Frontal cortex (tissue), 4 donors: ENCODE measurements around the gene SEC22A. TPM values are rescaled to one million over a fixed set of nuclear protein-coding genes. Genes with fewer than 3 reads are reported as not detected.
A peak's percentile ranks its signal among the peaks of the same experiment; 100 is the strongest.

Experiments
- DNase-seq, 2 donors: peaks; one replicate each; pipeline ENCODE4 v3.0.0; 2012; ENCODE audit warnings: low spot score in 2 of 2
- FAIRE-seq: peaks from 2 replicates; lab custom pipeline; 2012; peaks lifted over from hg19 to GRCh38; lab: Jason Lieb, UNC
- total RNA-seq: library from RNA; depleted of rRNA; stranded (reverse); fragments of >200 nt; gene quantifications from one replicate; pipeline ENCODE4 v1.2.3, GENCODE V29; 2014
- donor health status: control.
- donor health status: control.
- donor health status: control.

SEC22A gene
- total RNA-seq, 1 donor from 2014 or later, result 65.2 TPM

DNA sequence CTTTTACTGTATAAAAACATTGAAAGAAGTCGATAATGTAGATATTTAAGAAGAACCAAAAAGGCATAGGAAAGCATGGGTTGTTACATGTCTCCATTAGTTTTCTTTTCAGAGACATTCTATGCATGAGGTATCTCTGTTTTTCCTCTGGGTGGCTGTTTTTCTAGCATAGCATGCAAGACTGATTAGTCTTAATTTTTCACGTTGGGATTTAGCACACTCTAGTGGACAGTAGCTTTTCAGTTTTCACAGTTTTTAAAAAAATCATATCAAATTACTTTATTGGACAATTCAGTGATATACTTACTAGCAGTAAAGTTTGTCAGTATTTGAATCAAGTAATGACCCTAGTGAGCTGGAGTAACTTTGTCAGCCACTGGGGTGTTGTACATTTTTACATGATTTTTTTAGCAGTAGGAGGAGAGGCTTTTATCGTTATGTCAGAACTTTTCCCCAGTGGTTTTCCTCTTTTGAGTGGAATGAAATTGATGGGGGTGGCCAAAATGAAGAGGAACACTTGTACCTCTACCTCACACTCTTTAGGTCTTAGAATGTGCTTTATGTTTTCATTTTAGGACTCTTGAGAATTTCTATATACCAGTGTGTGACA, 57.2 kb downstream of the SEC22A start:
- no peak for DNase-seq
- peak; percentile 81 for FAIRE-seq

GRCh38 chr3:123261666-123262065, 59.9 kb downstream of the SEC22A start:
- FAIRE-seq (no peak), DNase-seq (no peak)

- no peak for FAIRE-seq
- DNase-seq, result no peak
Measured at GRCh38 chr3:123262226-123262625, 60.5 kb downstream of the SEC22A start.

- no peak for FAIRE-seq
Measured at GRCh38 chr3:123262868-123263267, 61.1 kb downstream of the SEC22A start.

GRCh38 chr3:123263941-123264340, 62.2 kb downstream of the SEC22A start:
- DNase-seq (no peak), FAIRE-seq (no peak)

More at GRCh38 chr3:123262868-123263267, 61.1 kb downstream of the SEC22A start:
- no peak for DNase-seq

DNA sequence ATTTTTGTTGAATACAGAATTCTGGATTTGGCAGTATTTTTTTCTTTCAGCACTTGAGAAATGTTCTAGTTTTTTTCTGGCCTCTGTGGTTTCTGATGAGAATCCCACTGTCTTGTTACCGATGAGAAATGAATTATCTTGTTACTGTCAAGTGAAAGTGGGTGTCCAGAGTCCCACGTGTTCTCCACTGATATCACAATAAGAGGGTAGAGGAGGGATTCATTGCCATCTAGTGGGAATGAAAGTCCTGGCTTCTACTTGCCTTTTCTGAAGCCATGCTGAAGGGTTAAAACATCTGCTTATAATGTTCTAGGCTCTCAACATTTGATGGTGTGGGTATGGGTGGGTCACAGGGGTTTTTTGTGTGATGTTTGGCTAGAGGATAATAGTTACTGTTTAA, 66.1 kb downstream of the SEC22A start:
- no peak for DNase-seq
- no peak for FAIRE-seq

DNA sequence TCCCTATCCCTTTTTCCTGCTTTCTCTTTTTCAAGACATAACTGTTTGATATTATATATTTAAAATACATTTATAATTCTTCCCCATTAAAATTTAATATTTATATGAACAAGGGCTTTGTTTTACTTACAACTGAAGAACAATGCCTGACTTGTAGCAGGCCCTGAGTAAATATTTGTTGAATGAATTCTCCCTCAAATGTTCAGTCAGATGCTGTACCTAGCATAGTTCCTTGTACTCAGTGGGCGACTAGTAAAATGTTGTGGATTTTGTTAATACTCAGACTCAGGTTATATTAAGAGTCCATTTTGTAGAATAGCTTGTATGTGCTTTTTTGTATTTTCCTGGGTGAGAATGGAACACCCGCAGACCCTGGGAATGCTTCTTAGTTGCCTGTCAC, 69.1 kb downstream of the SEC22A start:
- DNase-seq (no peak), FAIRE-seq (no peak)

DNA sequence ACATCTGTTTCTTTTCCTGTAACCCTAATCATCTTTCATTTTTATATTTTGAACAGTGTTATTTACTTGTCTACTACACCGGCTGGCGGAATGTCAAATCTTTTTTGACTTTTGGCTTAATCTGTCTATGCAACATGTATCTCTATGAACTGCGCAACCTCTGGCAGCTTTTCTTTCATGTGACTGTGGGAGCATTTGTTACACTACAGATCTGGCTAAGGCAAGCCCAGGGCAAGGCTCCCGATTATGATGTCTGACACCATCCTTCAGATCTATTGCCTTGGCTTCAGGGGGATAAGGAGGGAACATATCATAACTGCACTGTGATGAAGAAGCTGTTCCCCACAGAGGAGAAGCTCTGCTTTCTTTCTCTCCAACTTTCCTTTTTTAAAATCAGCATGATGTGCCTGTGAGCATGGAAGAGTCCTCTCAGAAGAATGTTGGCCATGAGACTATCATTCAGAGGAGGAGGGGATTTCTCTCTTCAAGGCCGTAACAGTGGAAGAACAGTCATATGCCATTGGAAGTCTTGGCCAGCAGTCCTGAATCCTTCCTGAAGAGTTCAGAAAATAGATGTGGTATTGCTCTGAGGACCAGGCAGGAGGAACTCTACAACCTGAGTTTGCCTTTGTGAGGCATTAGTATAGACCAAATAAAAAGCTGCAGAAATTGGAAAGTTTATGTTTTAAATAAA, 69.9 kb downstream of the SEC22A start:
- DNase-seq (no peak), FAIRE-seq (no peak)

DNA sequence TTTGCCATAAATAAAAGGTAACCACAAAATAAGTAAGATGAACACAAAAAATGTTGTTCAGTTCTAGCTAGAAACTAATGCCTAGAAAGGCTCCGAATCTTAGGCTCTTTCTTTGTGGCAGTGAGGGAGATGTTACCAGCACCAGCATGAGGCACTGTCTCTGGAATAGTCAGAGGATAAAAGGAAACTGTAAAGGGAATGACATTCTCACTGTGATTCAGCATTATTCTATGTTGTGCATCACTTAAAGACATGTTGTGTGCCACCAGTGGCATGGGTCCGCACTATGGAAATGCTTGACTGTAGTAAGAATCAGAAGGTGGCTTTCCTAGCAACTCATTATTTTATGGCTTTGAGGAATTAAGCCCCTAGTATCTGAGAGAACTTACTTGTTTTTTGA, 70.8 kb downstream of the SEC22A start:
- FAIRE-seq (no peak), DNase-seq (no peak)

DNA sequence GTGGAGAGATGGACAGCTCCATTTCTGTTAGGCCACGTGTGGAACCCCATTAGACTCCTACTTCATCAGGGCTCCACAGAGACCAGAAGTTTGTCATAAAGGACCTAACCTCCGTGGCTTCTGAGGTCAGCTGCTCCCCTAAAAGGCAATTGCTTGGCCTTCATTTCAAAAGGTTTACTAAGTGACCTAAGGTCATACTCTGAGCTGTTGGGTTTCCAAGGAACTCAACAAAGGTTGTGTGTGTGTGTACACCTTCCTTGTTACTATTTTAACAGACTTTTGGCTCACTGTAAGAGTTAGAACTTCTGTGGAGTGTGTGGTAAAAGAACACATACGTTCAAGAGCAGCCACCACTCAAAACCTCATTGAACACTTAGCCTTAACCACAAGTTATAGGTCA, 73.9 kb downstream of the SEC22A start:
- DNase-seq (no peak), FAIRE-seq (no peak)

DNA sequence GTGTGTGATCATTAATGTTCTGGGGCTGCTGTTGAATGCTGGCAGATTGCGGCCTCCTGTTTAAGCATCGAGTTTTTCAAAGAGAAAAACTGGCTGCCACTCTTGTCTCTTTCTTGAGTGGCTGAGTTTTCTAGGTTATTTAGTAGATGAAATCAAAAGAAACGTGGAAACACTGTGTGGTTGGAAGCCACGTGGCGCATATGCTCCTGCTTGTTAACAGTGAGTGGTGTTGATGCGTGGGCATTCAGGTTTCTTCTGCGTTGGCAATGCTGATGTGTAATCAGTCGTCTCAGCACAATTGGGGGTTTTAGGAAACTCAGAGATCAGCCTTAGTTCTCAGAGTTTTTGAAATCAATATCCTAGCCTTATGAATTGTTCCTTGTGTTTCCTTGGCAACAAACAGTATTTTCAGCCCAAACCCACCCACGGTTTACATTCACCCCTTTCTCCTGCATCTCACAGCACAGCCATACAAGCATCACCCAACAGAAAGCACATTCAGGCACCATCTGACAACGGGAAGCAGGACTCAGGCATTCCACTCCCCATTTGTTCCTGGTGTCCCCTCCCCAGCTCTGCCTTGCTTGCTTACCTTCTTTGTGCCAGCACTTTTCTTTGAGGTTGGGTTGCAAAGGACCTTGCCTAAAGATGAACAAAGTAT, 74.7 kb downstream of the SEC22A start:
- DNase-seq, result no peak
- no peak for FAIRE-seq

GRCh38 chr3:123277106-123277505, 75.4 kb downstream of the SEC22A start:
- DNase-seq (no peak), FAIRE-seq (no peak)

- DNase-seq, result no peak
- FAIRE-seq, result no peak
Measured at GRCh38 chr3:123278446-123278845, 76.7 kb downstream of the SEC22A start.

- FAIRE-seq (no peak), DNase-seq (no peak)
Measured at GRCh38 chr3:123279121-123279520, 77.4 kb downstream of the SEC22A start.

DNA sequence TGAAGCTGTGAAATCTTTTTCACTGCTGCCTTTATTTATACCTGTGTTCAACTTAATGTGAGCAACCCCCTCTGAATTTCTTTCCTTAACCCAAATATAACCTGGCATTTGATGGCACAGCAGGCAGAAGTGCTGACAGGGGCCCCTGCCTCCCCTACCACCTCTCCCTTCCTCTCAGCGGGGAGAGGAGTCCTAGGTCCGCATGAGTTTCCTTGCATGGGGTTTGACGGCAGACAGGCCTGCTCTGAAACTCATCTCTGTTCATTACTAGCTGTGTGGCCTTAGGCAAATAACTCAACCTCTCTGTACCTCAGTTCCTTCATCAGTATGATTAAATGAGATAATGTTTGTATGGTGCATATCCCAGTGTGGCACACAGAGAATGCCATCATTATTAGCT, 79.7 kb downstream of the SEC22A start:
- FAIRE-seq (no peak), DNase-seq (peak in 1 of 2 donors; percentile 1)

GRCh38 chr3:123281929-123282328, 80.2 kb downstream of the SEC22A start:
- no peak for FAIRE-seq
- no peak for DNase-seq

DNA sequence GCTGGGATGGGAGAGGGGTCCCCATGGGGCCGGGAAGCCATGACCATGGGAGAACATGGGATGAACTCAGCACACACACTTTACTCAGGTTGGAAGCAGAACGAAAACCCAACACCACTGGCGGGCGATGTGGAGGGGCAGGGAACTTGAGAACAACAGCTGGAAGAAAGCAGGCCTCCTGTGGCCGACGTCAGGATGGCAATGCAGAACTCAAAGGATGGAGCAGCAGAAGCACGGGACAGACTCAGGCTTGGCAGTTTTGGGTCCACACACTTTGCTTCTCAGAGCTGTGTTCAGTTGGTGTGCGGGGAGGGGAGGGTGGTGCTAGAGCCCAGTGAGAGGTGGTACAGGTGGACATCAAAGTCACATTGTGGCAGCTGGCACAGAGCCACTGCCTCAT, 80.7 kb downstream of the SEC22A start:
- DNase-seq (peak in 1 of 2 donors; percentile 2), FAIRE-seq (no peak)

- FAIRE-seq (no peak), DNase-seq (peak in 1 of 2 donors; percentile 15)
Measured at GRCh38 chr3:123283074-123283473, 81.3 kb downstream of the SEC22A start.

GRCh38 chr3:123283657-123284398, 82.1 kb downstream of the SEC22A start:
- no peak for FAIRE-seq
- peak in 1 of 2 donors; percentile 4 for DNase-seq

DNA sequence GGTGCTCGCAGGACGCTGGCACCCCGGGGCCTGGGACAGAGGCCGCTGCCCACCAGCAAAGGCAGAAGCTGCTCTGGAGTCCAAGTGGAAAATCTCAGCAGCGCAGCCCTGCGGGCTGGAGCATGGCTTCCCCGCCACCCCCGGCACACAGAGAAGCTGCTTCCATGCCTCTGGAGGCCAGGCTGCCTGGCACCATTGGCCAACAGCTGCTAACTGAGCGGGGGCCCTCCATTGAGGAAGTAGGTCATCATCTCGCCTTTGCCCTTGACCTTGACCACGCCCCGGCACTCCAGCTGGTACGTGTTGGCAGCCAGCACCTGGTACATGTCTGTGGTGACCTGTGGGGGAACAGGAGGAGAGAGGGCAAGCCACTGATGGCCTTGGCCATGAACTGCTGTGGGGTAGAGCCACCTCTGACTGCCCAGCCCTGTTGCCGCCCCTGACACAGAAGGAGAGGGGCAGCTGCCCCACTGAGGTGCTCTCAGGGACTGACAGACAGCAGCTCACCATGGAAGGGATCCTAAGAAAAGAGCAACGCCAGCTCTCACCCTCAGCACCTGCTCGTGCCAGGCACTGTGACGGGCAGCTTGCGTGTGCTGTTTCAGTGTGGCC, 82.8 kb downstream of the SEC22A start:
- DNase-seq (peak in 1 of 2 donors; percentile 3), FAIRE-seq (no peak)
